Stimulated activated CD4-positive, alpha-beta T cell treated with anti-CD3 and anti-CD28 coated beads, TNF-alpha, amount 100 ng/mL, for 48 hours (primary cell): ENCODE data around the gene CCDC9B.

Source experiments
- DNase-seq, 3 donors: peaks; one replicate each; pipeline ENCODE4 v3.0.0-alpha.2; 2020; ENCODE audit warnings: low read depth in 3 of 3

CCDC9B gene

GRCh38 chr15:40345867-40346578 lies 5.3 kb upstream of the CCDC9B start:
- DNase-seq = no peak

GRCh38 chr15:40345225-40345866 lies 4.6 kb upstream of the CCDC9B start:
- DNase-seq = no peak

GRCh38 chr15:40344631-40345120 lies 3.9 kb upstream of the CCDC9B start:
- peak; percentile 44 to 67 (median 47) for DNase-seq

- no peak for DNase-seq
These were observed 3.5 kb upstream of the CCDC9B start for GRCh38 chr15:40344217-40344616.

GRCh38 chr15:40343512-40343911 lies 2.8 kb upstream of the CCDC9B start:
- no peak for DNase-seq

GRCh38 chr15:40342416-40343320 lies 1.9 kb upstream of the CCDC9B start:
- no peak for DNase-seq

GRCh38 chr15:40340038-40340739 lies 550 bp downstream of the CCDC9B start:
- no peak for DNase-seq

- no peak for DNase-seq
These were observed 1.2 kb downstream of the CCDC9B start for GRCh38 chr15:40339621-40339945.

GRCh38 chr15:40338921-40339620 lies 1.7 kb downstream of the CCDC9B start:
- DNase-seq = no peak

- peak; percentile 60 to 79 (median 67) for DNase-seq
These were observed 2.6 kb downstream of the CCDC9B start for GRCh38 chr15:40338041-40338657.

GRCh38 chr15:40337597-40337996 lies 3.1 kb downstream of the CCDC9B start:
- DNase-seq = no peak

GRCh38 chr15:40336744-40337122 lies 4.0 kb downstream of the CCDC9B start:
- no peak for DNase-seq

- DNase-seq = no peak
These were observed 4.6 kb downstream of the CCDC9B start for GRCh38 chr15:40335938-40336743.

- no peak for DNase-seq
These were observed 5.6 kb downstream of the CCDC9B start for GRCh38 chr15:40334941-40335795.

GRCh38 chr15:40334541-40334940 lies 6.2 kb downstream of the CCDC9B start:
- no peak for DNase-seq

GRCh38 chr15:40333922-40334492 lies 6.7 kb downstream of the CCDC9B start:
- no peak for DNase-seq

GRCh38 chr15:40332113-40332781 lies 8.5 kb downstream of the CCDC9B start:
- DNase-seq = no peak

- no peak for DNase-seq
These were observed 9.1 kb downstream of the CCDC9B start for GRCh38 chr15:40331637-40332036.
